MM.1S (cell line): ENCODE results near the gene SERPINA4.

Experiments used
- CTCF ChIP-seq: fragments of 300-600 bp; sonication (generic); IDR thresholded peaks from 2 replicates; pipeline ENCODE4 v1.5.1; 2016; ENCODE audit warnings: antibody characterized with exemption, low read length, mixed read lengths
- EZH2phosphoT487 ChIP-seq: fragments of 300-600 bp; sonication (generic); IDR thresholded peaks from 2 replicates; pipeline ENCODE4 v1.6.1; 2018; ENCODE audit warnings: antibody characterized with exemption, low read length

- TF ChIP-seq CTCF: no peak
- no peak for TF ChIP-seq EZH2phosphoT487
Measured at GRCh38 chr14:94614802-94615201, 53.6 kb downstream of the SERPINA4 start.
